BJ (cell line): Measurements from ENCODE around the gene NRIP2. TPM values are rescaled to one million over a fixed set of nuclear protein-coding genes. Genes with fewer than 3 reads are reported as not detected.
"Not testable (repeated sequence)": the region's sequence is repeated elsewhere in the genome, so short reads cannot be mapped to it uniquely, and the experiment has no call there.

ENCODE experiments used
- CTCF ChIA-PET: fragments of 350-600 bp; formaldehyde crosslinking; extraction: SDS; loops from one replicate; lab custom pipeline; 2021; ENCODE audit warnings: antibody characterized with exemption, inconsistent platforms; lab: Yijun Ruan, JAX
- POLR2A ChIA-PET: fragments of 300-600 bp; sonication (Branson Sonifier 250); formaldehyde crosslinking; extraction: SDS; loops from one replicate; lab custom pipeline; 2021; ENCODE audit warnings: antibody characterized with exemption; lab: Charles Lee
- DNase-seq: peaks from one replicate; pipeline ENCODE4 v3.0.0-alpha.2; 2011; ENCODE audit warnings: low read depth
- H3K27me3 ChIP-seq: 2 replicates; pipeline ENCODE4 v1.6.0; 2011; ENCODE audit warnings: low read length; ENCODE audit not compliant: control insufficient read depth, insufficient read depth
- H3K36me3 ChIP-seq: 2 replicates; pipeline ENCODE4 v1.5.1; 2011; ENCODE audit warnings: low read length; ENCODE audit not compliant: control insufficient read depth, insufficient read depth
- H3K4me3 ChIP-seq: 2 replicates; pipeline ENCODE4 v1.5.1; 2011; ENCODE audit warnings: low read depth, mild to moderate bottlenecking, control low read depth, low read length
- CTCF ChIP-seq: IDR thresholded peaks from 2 replicates; pipeline ENCODE4 v1.5.1; 2011; ENCODE audit warnings: low read depth, mild to moderate bottlenecking, control low read depth, inconsistent platforms, low read length, moderate library complexity; ENCODE audit not compliant: insufficient read depth
- polyA plus RNA-seq: library from polyadenylated mRNA; depleted of rRNA; stranded (reverse); fragments of >200 nt; gene quantifications from 2 replicates; pipeline ENCODE4 v1.2.3, GENCODE V29; 2011

NRIP2 gene
- polyA plus RNA-seq, 1 experiment, result not detected

- POLR2A ChIA-PET, result no interaction called here
- no peaks in the 10 kb centered on the region for H3K27me3 ChIP-seq
- no peak for DNase-seq
- CTCF ChIA-PET, result interaction anchor here (1.7 kb wide), 1 partner anchor 158 kb away, joined by 5 read pairs; no protein-coding TSS in a partner anchor
- no peak for TF ChIP-seq CTCF
- H3K4me3 ChIP-seq, result peak overlapping the region; percentile 70
- no peaks in the 10 kb centered on the region; the same call in 1 of the 2 replicates for H3K36me3 ChIP-seq
Measured at GRCh38 chr12:2876431-2877046, 41.7 kb upstream of the NRIP2 start.

- CTCF ChIA-PET, result interaction anchor here (0.7 to 4.0 kb wide), 2 partner anchors 15 to 359 kb away, joined by 3 to 21 read pairs; no protein-coding TSS in a partner anchor
- not testable (repeated sequence) for H3K36me3 ChIP-seq, H3K27me3 ChIP-seq, DNase-seq, H3K4me3 ChIP-seq
- POLR2A ChIA-PET, result interaction anchor here (0.5 to 0.6 kb wide), 2 partner anchors 43 to 76 kb away, joined by 6 to 11 read pairs; no protein-coding TSS in a partner anchor
Measured at GRCh38 chr12:2868986-2869632, 34.3 kb upstream of the NRIP2 start.

GRCh38 chr12:2864198-2864597 lies 29.4 kb upstream of the NRIP2 start:
- Histone ChIP-seq H3K4me3 (no peak overlapping the region), H3K36me3 (peaks cover 5% of the 10 kb centered on the region), H3K27me3 (no peaks in the 10 kb centered on the region)
- ChIA-PET POLR2A (no interaction called here), CTCF (interaction anchor here (0.9 to 1.0 kb wide), 2 partner anchors 10 to 11 kb away, joined by 3 to 6 read pairs; no protein-coding TSS in a partner anchor)
- TF ChIP-seq CTCF, result no peak
- no peak for DNase-seq

- CTCF ChIA-PET, result interaction anchor here (0.6 to 1.1 kb wide), 3 partner anchors 9 to 198 kb away, joined by 3 to 6 read pairs (median 5); no protein-coding TSS in a partner anchor
- H3K27me3 ChIP-seq, POLR2A ChIA-PET, H3K36me3 ChIP-seq, DNase-seq, H3K4me3 ChIP-seq: not testable (repeated sequence)
Measured at GRCh38 chr12:2863402-2863801, 28.6 kb upstream of the NRIP2 start.

GRCh38 chr12:2862876-2863275 lies 28.0 kb upstream of the NRIP2 start:
- no peak for TF ChIP-seq CTCF
- CTCF ChIA-PET, result interaction anchor here (0.6 to 1.2 kb wide), 3 partner anchors 9 to 198 kb away, joined by 3 to 8 read pairs (median 5); no protein-coding TSS in a partner anchor
- Histone ChIP-seq H3K36me3 (peaks cover 8% of the 10 kb centered on the region), H3K4me3 (no peak overlapping the region), H3K27me3 (no peaks in the 10 kb centered on the region)
- POLR2A ChIA-PET, result no interaction called here
- no peak for DNase-seq

GRCh38 chr12:2860170-2860569 lies 25.3 kb upstream of the NRIP2 start:
- ChIA-PET CTCF (interaction anchor here (1.0 kb wide), 1 partner anchor 25 kb away, joined by 3 read pairs; no protein-coding TSS in a partner anchor), POLR2A (no interaction called here)
- Histone ChIP-seq H3K4me3 (no peak overlapping the region), H3K27me3 (no peaks in the 10 kb centered on the region), H3K36me3 (peaks cover 11% of the 10 kb centered on the region)
- TF ChIP-seq CTCF, result no peak
- no peak for DNase-seq
